HG02623 (cell line): ENCODE measurements around the gene GAGE12C.
"Not testable (repeated sequence)": the region's sequence is repeated elsewhere in the genome, so short reads cannot be mapped to it uniquely, and the experiment has no call there.

Source experiments
- ATAC-seq: cut with Tn5 transposase; IDR thresholded peaks from one replicate; pipeline ENCODE4 v1.9.1; 2021; ENCODE audit warnings: moderate library complexity; ENCODE audit not compliant: unreplicated experiment

Gene GAGE12C

DNA sequence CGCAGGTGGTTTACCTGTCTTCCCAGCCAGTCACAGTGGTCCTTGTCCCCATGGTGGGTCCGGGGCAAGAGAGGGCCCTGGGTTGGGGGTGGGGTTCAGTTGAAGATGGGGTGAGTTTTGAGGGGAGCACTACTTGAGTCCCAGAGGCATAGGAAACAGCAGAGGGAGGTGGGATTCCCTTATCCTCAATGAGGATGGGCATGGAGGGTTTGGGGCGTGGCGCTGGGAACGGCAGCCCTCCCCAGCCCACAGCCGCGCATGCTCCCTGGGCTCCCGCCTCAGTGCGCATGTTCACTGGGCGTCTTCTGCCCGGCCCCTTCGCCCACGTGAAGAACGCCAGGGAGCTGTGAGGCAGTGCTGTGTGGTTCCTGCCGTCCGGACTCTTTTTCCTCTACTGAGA, at the start of gene GAGE12C:
Gene GAGE12C (plus strand): TSS at position 301 of the 400 bp plus-strand sequence. CDS start 1,155 bp downstream, outside the sequence.
- ATAC-seq, result not testable (repeated sequence)

DNA sequence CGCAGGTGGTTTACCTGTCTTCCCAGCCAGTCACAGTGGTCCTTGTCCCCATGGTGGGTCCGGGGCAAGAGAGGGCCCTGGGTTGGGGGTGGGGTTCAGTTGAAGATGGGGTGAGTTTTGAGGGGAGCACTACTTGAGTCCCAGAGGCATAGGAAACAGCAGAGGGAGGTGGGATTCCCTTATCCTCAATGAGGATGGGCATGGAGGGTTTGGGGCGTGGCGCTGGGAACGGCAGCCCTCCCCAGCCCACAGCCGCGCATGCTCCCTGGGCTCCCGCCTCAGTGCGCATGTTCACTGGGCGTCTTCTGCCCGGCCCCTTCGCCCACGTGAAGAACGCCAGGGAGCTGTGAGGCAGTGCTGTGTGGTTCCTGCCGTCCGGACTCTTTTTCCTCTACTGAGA, 9.5 kb downstream of the GAGE12C start, which contains the start of gene GAGE12D:
Gene GAGE12D (plus strand): TSS at position 301 of the 400 bp plus-strand sequence. CDS start 1,155 bp downstream, outside the sequence.
- not testable (repeated sequence) for ATAC-seq

DNA sequence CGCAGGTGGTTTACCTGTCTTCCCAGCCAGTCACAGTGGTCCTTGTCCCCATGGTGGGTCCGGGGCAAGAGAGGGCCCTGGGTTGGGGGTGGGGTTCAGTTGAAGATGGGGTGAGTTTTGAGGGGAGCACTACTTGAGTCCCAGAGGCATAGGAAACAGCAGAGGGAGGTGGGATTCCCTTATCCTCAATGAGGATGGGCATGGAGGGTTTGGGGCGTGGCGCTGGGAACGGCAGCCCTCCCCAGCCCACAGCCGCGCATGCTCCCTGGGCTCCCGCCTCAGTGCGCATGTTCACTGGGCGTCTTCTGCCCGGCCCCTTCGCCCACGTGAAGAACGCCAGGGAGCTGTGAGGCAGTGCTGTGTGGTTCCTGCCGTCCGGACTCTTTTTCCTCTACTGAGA, 19.0 kb downstream of the GAGE12C start, which contains the start of gene GAGE12E:
Gene GAGE12E (plus strand): TSS at position 301 of the 400 bp plus-strand sequence. CDS start 1,155 bp downstream, outside the sequence.
- not testable (repeated sequence) for ATAC-seq

DNA sequence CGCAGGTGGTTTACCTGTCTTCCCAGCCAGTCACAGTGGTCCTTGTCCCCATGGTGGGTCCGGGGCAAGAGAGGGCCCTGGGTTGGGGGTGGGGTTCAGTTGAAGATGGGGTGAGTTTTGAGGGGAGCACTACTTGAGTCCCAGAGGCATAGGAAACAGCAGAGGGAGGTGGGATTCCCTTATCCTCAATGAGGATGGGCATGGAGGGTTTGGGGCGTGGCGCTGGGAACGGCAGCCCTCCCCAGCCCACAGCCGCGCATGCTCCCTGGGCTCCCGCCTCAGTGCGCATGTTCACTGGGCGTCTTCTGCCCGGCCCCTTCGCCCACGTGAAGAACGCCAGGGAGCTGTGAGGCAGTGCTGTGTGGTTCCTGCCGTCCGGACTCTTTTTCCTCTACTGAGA, 28.6 kb downstream of the GAGE12C start, which contains the start of gene GAGE12F:
Gene GAGE12F (plus strand): TSS at position 301 of the 400 bp plus-strand sequence. CDS start 1,155 bp downstream, outside the sequence.
- ATAC-seq, result not testable (repeated sequence)

GRCh38 chrX:49568728-49569127, 36.8 kb downstream of the GAGE12C start:
- ATAC-seq, result not testable (repeated sequence)

- ATAC-seq, result not testable (repeated sequence)
Measured at GRCh38 chrX:49569152-49569551, 37.2 kb downstream of the GAGE12C start.

- ATAC-seq, result not testable (repeated sequence)
Measured at GRCh38 chrX:49570100-49570499, 38.1 kb downstream of the GAGE12C start, which contains the start of gene GAGE12G. Gene GAGE12G (plus strand): TSS chrX:49570400. CDS start chrX:49571555, 1,155 bp downstream.

GRCh38 chrX:49579649-49580048, 47.7 kb downstream of the GAGE12C start, which contains the start of gene GAGE12H:
Gene GAGE12H (plus strand): TSS chrX:49579949. CDS start chrX:49581104, 1,155 bp downstream.
- ATAC-seq, result not testable (repeated sequence)
